HCT116 (cell line): ENCODE results near the gene SBF2. TPM values are rescaled to one million over a fixed set of nuclear protein-coding genes. Genes with fewer than 3 reads are reported as not detected.
"Not testable (repeated sequence)": the region's sequence is repeated elsewhere in the genome, so short reads cannot be mapped to it uniquely, and the experiment has no call there.

Source experiments
- ATAC-seq: fragments of 200-7000 bp; cut with Tn5 transposase; 2 replicates; pipeline ENCODE4 v1.9.1; 2020; ENCODE audit warnings: mild to moderate bottlenecking, moderate library complexity
- BruUV-seq: library from RNA; stranded (reverse); fragments of 400-500 nt; replicated peaks from 2 replicates; lab custom pipeline; 2021; lab: Mats Ljungman, UMichigan
- CTCF ChIA-PET: fragments of 300-600 bp; sonication (Branson Sonifier 250); formaldehyde crosslinking; loops from one replicate; lab custom pipeline; 2021; ENCODE audit warnings: antibody characterized with exemption; lab: Charles Lee
- POLR2A ChIA-PET: fragments of 300-600, 350-600 bp; sonication (Branson Sonifier 250); formaldehyde crosslinking; loops from one replicate; lab custom pipeline; 2021; ENCODE audit warnings: antibody characterized with exemption; lab: Charles Lee
- RAD21 ChIA-PET, 2 experiments: fragments of 300-600 bp; sonication (Branson Sonifier 250); formaldehyde crosslinking; loops; one replicate each; lab custom pipeline; 2023; ENCODE audit warnings: low total read pairs in 2 of 2; ENCODE audit not compliant: uncharacterized antibody in 2 of 2, unreplicated experiment in 2 of 2, low non-redundant PET in 1 of 2; lab: Charles Lee
- DNase-seq: peaks from one replicate; pipeline ENCODE4 v3.0.0-alpha.2; 2010; ENCODE audit warnings: low read depth, low spot score
- H2AFZ ChIP-seq: fragments of 200-600 bp; shearing (Covaris generic), sonication (generic); 2 replicates; pipeline ENCODE4 v1.6.1; 2017; ENCODE audit warnings: low read depth, mixed run types, mixed read lengths, antibody characterized with exemption, low read length; ENCODE audit not compliant: poor library complexity, severe bottlenecking
- H3K27ac ChIP-seq: 2 replicates; pipeline ENCODE4 v1.5.1; 2012; ENCODE audit warnings: low read depth, low read length
- H3K27me3 ChIP-seq: fragments of 200-600 bp; sonication (generic); 2 replicates; pipeline ENCODE4 v1.6.1; 2016; ENCODE audit warnings: mixed run types, low read length, mixed read lengths; ENCODE audit not compliant: insufficient read depth
- H3K36me3 ChIP-seq, 2 experiments: fragments of 200-500 bp in 1 of 2; fragments of 200-600 bp in 1 of 2; sonication (Bioruptor generic) in 1 of 2; sonication (generic) in 1 of 2; 2 replicates each; pipeline versions ENCODE4 v1.5.1 to v1.6.1; 2014 to 2016; ENCODE audit warnings: low read length in 2 of 2, inconsistent platforms in 1 of 2, mixed read lengths in 1 of 2, mixed run types in 1 of 2; ENCODE audit not compliant: insufficient read depth in 2 of 2, control insufficient read depth in 1 of 2
- H3K4me1 ChIP-seq, 2 experiments: fragments of 200-600 bp in 1 of 2; sonication (generic) in 1 of 2; 2 replicates each; pipeline versions ENCODE4 v1.5.1 to v1.6.1; 2012 to 2017; ENCODE audit warnings: low read length in 2 of 2, inconsistent platforms in 1 of 2, mild to moderate bottlenecking in 1 of 2, mixed read lengths in 1 of 2, mixed run types in 1 of 2, moderate library complexity in 1 of 2; ENCODE audit not compliant: insufficient read depth in 2 of 2, control insufficient read depth in 1 of 2
- H3K4me2 ChIP-seq: fragments of 200-600 bp; sonication (generic); 2 replicates; pipeline ENCODE4 v1.6.1; 2017; ENCODE audit warnings: mixed run types, low read length, mixed read lengths
- H3K4me3 ChIP-seq, 2 experiments: fragments of 200-600 bp in 1 of 2; sonication (generic) in 1 of 2; replicated peaks in 1 of 2; 2 replicates each; pipeline ENCODE4 v1.5.1; 2011 to 2016; ENCODE audit warnings: low read length in 2 of 2, control low read depth in 1 of 2, low read depth in 1 of 2, mild to moderate bottlenecking in 1 of 2, mixed read lengths in 1 of 2, mixed run types in 1 of 2
- H3K79me2 ChIP-seq: fragments of 200-600 bp; sonication (generic); 2 replicates; pipeline ENCODE4 v1.6.1; 2017; ENCODE audit warnings: mild to moderate bottlenecking, mixed run types, low read length, moderate library complexity, mixed read lengths; ENCODE audit not compliant: insufficient read depth
- H3K9ac ChIP-seq: fragments of 200-600 bp; sonication (generic); 2 replicates; pipeline ENCODE4 v1.6.1; 2016; ENCODE audit warnings: low read length, mixed read lengths
- H3K9me2 ChIP-seq: fragments of 200-600 bp; sonication (generic), shearing (Covaris generic); 2 replicates; pipeline ENCODE4 v1.6.1; 2017; ENCODE audit warnings: mixed run types, mild to moderate bottlenecking, moderate library complexity; ENCODE audit not compliant: insufficient read depth
- H3K9me3 ChIP-seq, 2 experiments: fragments of 200-500 bp in 1 of 2; fragments of 200-600 bp in 1 of 2; sonication (Bioruptor generic) in 1 of 2; sonication (generic) in 1 of 2; 2 replicates each; pipeline ENCODE4 v1.6.1; 2014 to 2017; ENCODE audit warnings: low read length in 2 of 2, mixed read lengths in 2 of 2, inconsistent platforms in 1 of 2, low read depth in 1 of 2, mild to moderate bottlenecking in 1 of 2, mixed run types in 1 of 2, moderate library complexity in 1 of 2; ENCODE audit not compliant: control insufficient read depth in 1 of 2, insufficient read depth in 1 of 2
- H4K20me1 ChIP-seq: fragments of 200-600 bp; sonication (generic), shearing (Covaris generic); 2 replicates; pipeline ENCODE4 v1.6.1; 2017; ENCODE audit warnings: mixed run types, mild to moderate bottlenecking, moderate library complexity; ENCODE audit not compliant: insufficient read depth
- EGR1 ChIP-seq: IDR thresholded peaks from 2 replicates; pipeline ENCODE4 v1.6.1; 2012; ENCODE audit warnings: low read depth
- POLR2A ChIP-seq: IDR thresholded peaks from 2 replicates; pipeline ENCODE4 v1.7.0; 2011; ENCODE audit warnings: borderline replicate concordance; ENCODE audit not compliant: insufficient read depth, insufficient read length; ENCODE audit errors: extremely low read depth
- SP1 ChIP-seq: IDR thresholded peaks from 2 replicates; pipeline ENCODE4 v1.6.1; 2012; ENCODE audit warnings: low read depth
- YY1 ChIP-seq: IDR thresholded peaks from 2 replicates; pipeline ENCODE4 v1.6.1; 2011; ENCODE audit warnings: low read length, low read depth, moderate library complexity, mild to moderate bottlenecking; ENCODE audit not compliant: insufficient replicate concordance; ENCODE audit errors: extremely low read depth
- intact Hi-C: fragments of 100-400 bp; cut with micrococcal nuclease; formaldehyde crosslinking; loops from 2 replicates; pipeline ENCODE4 v1.10.0; 2022
- total RNA-seq: library from RNA; stranded (reverse); gene quantifications from one replicate; pipeline ENCODE4 v1.2.1, GENCODE V29; 2021; ENCODE audit not compliant: unreplicated experiment
- TF ChIP-seq, protein P1 (sequence below), 3 experiments: fragments of 200-600 bp in 1 of 3; sonication (generic) in 1 of 3; IDR thresholded peaks in 2 of 3; conservative IDR thresholded peaks in 1 of 3; 2 replicates each; pipeline ENCODE4 v1.5.1; 2012 to 2017; ENCODE audit warnings: low read depth in 2 of 3, low read length in 2 of 3, antibody characterized with exemption in 1 of 3, borderline replicate concordance in 1 of 3, control low read depth in 1 of 3, mild to moderate bottlenecking in 1 of 3, mixed read lengths in 1 of 3, mixed run types in 1 of 3, moderate library complexity in 1 of 3; ENCODE audit not compliant: insufficient read depth in 1 of 3

The SBF2 gene
- total RNA-seq, 1 experiment from 2014 or later = 35.0 TPM

DNA sequence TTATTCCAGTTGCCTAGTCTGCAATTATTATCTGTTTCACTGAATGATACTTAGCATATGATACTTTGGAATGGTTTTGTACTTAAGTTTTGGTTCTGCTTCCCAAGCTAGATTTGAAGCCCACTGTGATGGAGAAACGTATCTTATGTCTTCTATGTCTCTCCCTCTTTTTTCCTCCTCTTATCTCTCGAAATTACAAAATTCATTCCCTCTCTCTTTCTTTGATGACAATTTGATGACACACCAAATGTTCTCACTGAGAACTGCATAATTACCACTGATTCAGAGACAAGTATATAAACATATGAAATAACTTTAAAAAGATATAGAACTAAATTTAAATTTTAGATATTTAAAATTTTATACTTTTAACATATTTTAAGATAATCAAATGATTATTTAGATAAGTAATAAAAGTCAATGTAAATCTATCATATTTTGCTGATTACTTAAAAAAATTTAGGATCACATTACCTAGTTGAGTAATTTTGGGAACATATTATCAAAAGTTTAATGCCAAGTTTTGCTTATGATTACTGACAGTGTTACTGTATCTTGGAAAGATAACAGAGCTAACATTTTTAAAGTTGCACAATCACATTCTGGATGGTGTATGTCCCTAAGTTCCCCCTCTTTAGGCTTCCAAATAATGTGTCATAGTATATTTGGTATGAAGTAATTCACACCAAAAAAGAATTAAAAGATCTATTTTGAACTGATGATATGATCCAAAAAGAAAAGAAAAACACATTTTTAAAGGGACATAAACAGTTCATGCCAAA is 255.3 kb downstream of the SBF2 start:
- Histone ChIP-seq H3K9me3 (no peaks in the 10 kb centered on the region), H3K36me3 (no peaks in the 10 kb centered on the region), H3K4me1 (no peaks in the 10 kb centered on the region), H3K9me2 (no peaks in the 10 kb centered on the region), H3K9ac (no peak overlapping the region), H4K20me1 (no peaks in the 10 kb centered on the region), H3K79me2 (no peaks in the 10 kb centered on the region), H3K4me2 (no peak overlapping the region), H3K27me3 (no peaks in the 10 kb centered on the region), H3K4me3 (no peak overlapping the region), H3K27ac (no peak overlapping the region), H2AFZ (no peak overlapping the region)
- no peak for ATAC-seq
- TF ChIP-seq SP1 = no peak
- no peak for TF ChIP-seq POLR2A
- TF ChIP-seq, protein P1, sequence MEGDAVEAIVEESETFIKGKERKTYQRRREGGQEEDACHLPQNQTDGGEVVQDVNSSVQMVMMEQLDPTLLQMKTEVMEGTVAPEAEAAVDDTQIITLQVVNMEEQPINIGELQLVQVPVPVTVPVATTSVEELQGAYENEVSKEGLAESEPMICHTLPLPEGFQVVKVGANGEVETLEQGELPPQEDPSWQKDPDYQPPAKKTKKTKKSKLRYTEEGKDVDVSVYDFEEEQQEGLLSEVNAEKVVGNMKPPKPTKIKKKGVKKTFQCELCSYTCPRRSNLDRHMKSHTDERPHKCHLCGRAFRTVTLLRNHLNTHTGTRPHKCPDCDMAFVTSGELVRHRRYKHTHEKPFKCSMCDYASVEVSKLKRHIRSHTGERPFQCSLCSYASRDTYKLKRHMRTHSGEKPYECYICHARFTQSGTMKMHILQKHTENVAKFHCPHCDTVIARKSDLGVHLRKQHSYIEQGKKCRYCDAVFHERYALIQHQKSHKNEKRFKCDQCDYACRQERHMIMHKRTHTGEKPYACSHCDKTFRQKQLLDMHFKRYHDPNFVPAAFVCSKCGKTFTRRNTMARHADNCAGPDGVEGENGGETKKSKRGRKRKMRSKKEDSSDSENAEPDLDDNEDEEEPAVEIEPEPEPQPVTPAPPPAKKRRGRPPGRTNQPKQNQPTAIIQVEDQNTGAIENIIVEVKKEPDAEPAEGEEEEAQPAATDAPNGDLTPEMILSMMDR (IDR thresholded peaks at IDR 0.05 in 2 of 3, conservative IDR thresholded peaks at IDR 0.05 in 1 of 3; ENCODE audit: borderline replicate concordance in 1 of 3, insufficient read depth in 1 of 3, low read depth in 2 of 3, low read length in 2 of 3) = no peak
- no peak for TF ChIP-seq EGR1
- no peak for TF ChIP-seq YY1
- ChIA-PET POLR2A (no interaction called here), CTCF (interaction anchor here (1.2 kb wide), 1 partner anchor 38 kb away, joined by 4 read pairs; no protein-coding TSS in a partner anchor), RAD21 (no interaction called here)
- DNase-seq = no peak
- no TSS peak for BruUV-seq
- intact Hi-C loops = no loop called here

DNA sequence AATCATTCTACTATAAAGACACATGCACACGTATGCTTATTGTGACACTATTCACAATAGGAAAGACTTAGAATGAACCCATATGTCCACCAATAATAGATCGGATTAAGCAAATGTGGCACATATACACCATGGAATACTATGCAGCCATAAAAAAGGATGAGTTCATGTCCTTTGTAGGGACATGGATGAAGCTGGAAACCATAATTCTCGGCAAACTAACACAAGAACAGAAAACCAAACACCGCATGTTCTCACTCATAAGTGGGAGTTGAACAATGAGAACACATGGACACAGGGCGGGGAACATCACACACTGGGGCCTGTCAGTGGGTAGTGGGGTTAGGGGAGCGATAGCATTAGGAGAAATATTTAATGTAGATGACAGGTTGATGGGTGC is 258.1 kb downstream of the SBF2 start:
- H3K4me3 ChIP-seq, H4K20me1 ChIP-seq, intact Hi-C loops, H3K36me3 ChIP-seq, ATAC-seq, H3K4me2 ChIP-seq, H2AFZ ChIP-seq, H3K4me1 ChIP-seq, H3K9me3 ChIP-seq, H3K27me3 ChIP-seq, RAD21 ChIA-PET, H3K9me2 ChIP-seq, DNase-seq, H3K9ac ChIP-seq, BruUV-seq, H3K27ac ChIP-seq, CTCF ChIA-PET, H3K79me2 ChIP-seq, POLR2A ChIA-PET: not testable (repeated sequence)
